Activated T-cell treated with anti-CD3 and anti-CD28 coated beads, Interleukin-2, amount 50 U/mL, for 4 hours (primary cell): Measurements from ENCODE around the gene GPC2. TPM values are rescaled to one million over a fixed set of nuclear protein-coding genes. Genes with fewer than 3 reads are reported as not detected.
"Not testable (repeated sequence)": the region's sequence is repeated elsewhere in the genome, so short reads cannot be mapped to it uniquely, and the experiment has no call there.

Experiments used
- ATAC-seq, 2 donors: fragments of 200-7000 bp; cut with Tn5 transposase; one replicate each; pipeline ENCODE4 v1.10.0; 2021
- DNase-seq: peaks from one replicate; pipeline ENCODE4 v3.0.0-alpha.2; 2020
- H3K27me3 Mint-ChIP-seq: one replicate; pipeline ENCODE4 v1.8.0; 2021; ENCODE audit warnings: low read depth, mixed read lengths
- H3K36me3 Mint-ChIP-seq: one replicate; pipeline ENCODE4 v1.8.0; 2022; ENCODE audit warnings: mixed read lengths; ENCODE audit not compliant: insufficient read depth
- H3K4me1 Mint-ChIP-seq: one replicate; pipeline ENCODE4 v1.8.0; 2021; ENCODE audit warnings: low read depth, mixed read lengths
- H3K4me3 Mint-ChIP-seq: one replicate; pipeline ENCODE4 v1.8.0; 2021; ENCODE audit warnings: mild to moderate bottlenecking, moderate library complexity, mixed read lengths
- H3K9me3 Mint-ChIP-seq: one replicate; pipeline ENCODE4 v1.8.0; 2021; ENCODE audit warnings: mixed read lengths
- total RNA-seq, 3 donors: library from RNA; stranded (reverse); gene quantifications; one replicate each; pipeline ENCODE4 v1.2.1, GENCODE V29; 2021

GPC2 gene
- total RNA-seq, 3 donors from 2014 or later: 3.5 to 4.2 (median 4.1) TPM

GRCh38 chr7:100154651-100155491 is 22.3 kb downstream of the GPC2 start:
- no peaks in the 10 kb centered on the region for H3K27me3 Mint-ChIP-seq
- DNase-seq: no peak
- peaks cover 62% of the 10 kb centered on the region for H3K4me1 Mint-ChIP-seq
- H3K36me3 Mint-ChIP-seq: peaks cover 24% of the 10 kb centered on the region
- no peak overlapping the region for H3K4me3 Mint-ChIP-seq
- ATAC-seq: no peak
- H3K9me3 Mint-ChIP-seq: no peaks in the 10 kb centered on the region

GRCh38 chr7:100153708-100154535 is 23.3 kb downstream of the GPC2 start:
- ATAC-seq: no peak
- no peaks in the 10 kb centered on the region for H3K9me3 Mint-ChIP-seq
- no peak for DNase-seq
- H3K4me1 Mint-ChIP-seq: peaks cover 52% of the 10 kb centered on the region
- H3K27me3 Mint-ChIP-seq: no peaks in the 10 kb centered on the region
- H3K36me3 Mint-ChIP-seq: peaks cover 24% of the 10 kb centered on the region
- H3K4me3 Mint-ChIP-seq: no peak overlapping the region

GRCh38 chr7:100152937-100153666 is 24.1 kb downstream of the GPC2 start:
- no peaks in the 10 kb centered on the region for H3K9me3 Mint-ChIP-seq
- no peaks in the 10 kb centered on the region for H3K27me3 Mint-ChIP-seq
- H3K4me3 Mint-ChIP-seq: no peak overlapping the region
- no peak for DNase-seq
- peaks cover 24% of the 10 kb centered on the region for H3K36me3 Mint-ChIP-seq
- H3K4me1 Mint-ChIP-seq: peaks cover 57% of the 10 kb centered on the region
- no peak for ATAC-seq

- Mint-ChIP-seq H3K36me3 (peaks cover 21% of the 10 kb centered on the region), H3K27me3 (no peaks in the 10 kb centered on the region), H3K4me3 (no peak overlapping the region), H3K9me3 (no peaks in the 10 kb centered on the region), H3K4me1 (peaks cover 58% of the 10 kb centered on the region)
- ATAC-seq (no peak), DNase-seq (no peak)
Observed at GRCh38 chr7:100152404-100152803, 24.8 kb downstream of the GPC2 start.

- Mint-ChIP-seq H3K4me3 (peak within 1 kb of the TSS; percentile 99), H3K36me3 (peaks cover 10% of the 10 kb centered on the region), H3K4me1 (peaks cover 36% of the 10 kb centered on the region), H3K9me3 (no peaks in the 10 kb centered on the region), H3K27me3 (no peaks in the 10 kb centered on the region)
- DNase-seq: peak; percentile 96
- ATAC-seq: peak; percentile 97 to 98
Observed at GRCh38 chr7:100148559-100149328, 28.4 kb downstream of the GPC2 start, which contains the start of gene LAMTOR4. Gene LAMTOR4, plus strand, starts transcription at chr7:100148918. Its CDS starts 55 bp downstream, at chr7:100148973.

- Mint-ChIP-seq H3K9me3 (no peaks in the 10 kb centered on the region), H3K36me3 (peaks cover 10% of the 10 kb centered on the region), H3K27me3 (no peaks in the 10 kb centered on the region), H3K4me3 (peak overlapping the region; percentile 99), H3K4me1 (peaks cover 35% of the 10 kb centered on the region)
- DNase-seq (no peak), ATAC-seq (peak in 1 of 2 donors; percentile 1)
Observed at GRCh38 chr7:100148225-100148558, 29.0 kb downstream of the GPC2 start.

GRCh38 chr7:100147278-100147677 is 29.9 kb downstream of the GPC2 start:
- no peak for ATAC-seq
- Mint-ChIP-seq H3K9me3 (no peaks in the 10 kb centered on the region), H3K4me3 (no peak overlapping the region), H3K4me1 (peaks cover 31% of the 10 kb centered on the region), H3K27me3 (no peaks in the 10 kb centered on the region), H3K36me3 (peaks cover 6% of the 10 kb centered on the region)
- no peak for DNase-seq

GRCh38 chr7:100146350-100146749 is 30.8 kb downstream of the GPC2 start:
- DNase-seq, H3K9me3 Mint-ChIP-seq, H3K4me3 Mint-ChIP-seq, ATAC-seq, H3K36me3 Mint-ChIP-seq, H3K27me3 Mint-ChIP-seq: not testable (repeated sequence)
- H3K4me1 Mint-ChIP-seq: peaks cover 25% of the 10 kb centered on the region

- no peak for DNase-seq
- Mint-ChIP-seq H3K36me3 (no peaks in the 10 kb centered on the region), H3K9me3 (no peaks in the 10 kb centered on the region), H3K4me1 (peaks cover 9% of the 10 kb centered on the region), H3K27me3 (no peaks in the 10 kb centered on the region), H3K4me3 (no peak overlapping the region)
- ATAC-seq: no peak
Observed at GRCh38 chr7:100142461-100142860, 34.7 kb downstream of the GPC2 start.

- DNase-seq: no peak
- Mint-ChIP-seq H3K36me3 (no peaks in the 10 kb centered on the region), H3K4me1 (peaks cover 9% of the 10 kb centered on the region), H3K4me3 (no peak overlapping the region), H3K9me3 (no peaks in the 10 kb centered on the region), H3K27me3 (no peaks in the 10 kb centered on the region)
- ATAC-seq: no peak
Observed at GRCh38 chr7:100141555-100141949, 35.6 kb downstream of the GPC2 start.

- Mint-ChIP-seq H3K36me3 (no peaks in the 10 kb centered on the region), H3K4me1 (peaks cover 9% of the 10 kb centered on the region), H3K9me3 (no peaks in the 10 kb centered on the region), H3K27me3 (no peaks in the 10 kb centered on the region), H3K4me3 (no peak overlapping the region)
- DNase-seq (no peak), ATAC-seq (no peak)
Observed at GRCh38 chr7:100137851-100138760, 39.1 kb downstream of the GPC2 start.

GRCh38 chr7:100132697-100133151 is 44.5 kb downstream of the GPC2 start:
- no peaks in the 10 kb centered on the region for H3K36me3 Mint-ChIP-seq
- peaks cover 16% of the 10 kb centered on the region for H3K4me1 Mint-ChIP-seq
- H3K9me3 Mint-ChIP-seq: no peaks in the 10 kb centered on the region
- DNase-seq (peak; percentile 61), ATAC-seq (peak; percentile 76 to 86)
- H3K4me3 Mint-ChIP-seq: no peak overlapping the region
- no peaks in the 10 kb centered on the region for H3K27me3 Mint-ChIP-seq

- ATAC-seq (no peak), DNase-seq (no peak)
- Mint-ChIP-seq H3K27me3 (no peaks in the 10 kb centered on the region), H3K4me1 (peaks cover 14% of the 10 kb centered on the region), H3K4me3 (no peak overlapping the region), H3K9me3 (no peaks in the 10 kb centered on the region), H3K36me3 (no peaks in the 10 kb centered on the region)
Observed at GRCh38 chr7:100132126-100132525, 45.1 kb downstream of the GPC2 start.
